Heart left ventricle (tissue), 16 donors: ENCODE data around the gene TNFRSF1B. TPM values are rescaled to one million over a fixed set of nuclear protein-coding genes. Genes with fewer than 3 reads are reported as not detected.
A peak's percentile ranks its signal among the peaks of the same experiment; 100 is the strongest.

Experiments
- ATAC-seq, 4 donors: fragments of 200-7000 bp; cut with Tn5 transposase; one replicate each; pipeline ENCODE4 v1.9.1; 2020 to 2022; ENCODE audit warnings: moderate library complexity in 4 of 4, mild to moderate bottlenecking in 3 of 4, moderate number of reproducible peaks in 1 of 4
- DNase-seq, 5 donors: peaks; one replicate each; pipeline ENCODE4 v3.0.0-alpha.2; 2020
- H3K27ac ChIP-seq, 12 donors: fragments of 200-600 bp; sonication (generic) in 4 of 12; one replicate each; pipeline versions ENCODE4 v1.5.0 to v1.8.0; 2016 to 2022; ENCODE audit warnings: mild to moderate bottlenecking in 2 of 12
- H3K27me3 ChIP-seq, 9 donors: fragments of 200-600 bp; sonication (generic) in 2 of 9; one replicate each; pipeline versions ENCODE4 v1.5.1 to v1.8.0; 2016 to 2022; ENCODE audit warnings: mild to moderate bottlenecking in 3 of 9
- H3K36me3 ChIP-seq, 9 donors: fragments of 200-600 bp; sonication (generic) in 2 of 9; one replicate each; pipeline versions ENCODE4 v1.5.0 to v1.8.0; 2018 to 2022; ENCODE audit warnings: mild to moderate bottlenecking in 2 of 9
- H3K4me1 ChIP-seq, 12 donors: fragments of 200-600 bp; sonication (generic) in 4 of 12; one replicate each; pipeline versions ENCODE4 v1.5.0 to v1.8.0; 2016 to 2022; ENCODE audit warnings: mild to moderate bottlenecking in 3 of 12
- H3K4me3 ChIP-seq, 12 donors: fragments of 200-600 bp; sonication (generic) in 4 of 12; one replicate each; pipeline versions ENCODE4 v1.5.0 to v1.8.0; 2017 to 2022; ENCODE audit warnings: mild to moderate bottlenecking in 9 of 12, moderate library complexity in 4 of 12
- H3K9me3 ChIP-seq, 12 donors: fragments of 200-600 bp; sonication (generic) in 4 of 12; one replicate each; pipeline versions ENCODE4 v1.5.0 to v1.8.0; 2016 to 2022; ENCODE audit warnings: mild to moderate bottlenecking in 1 of 12
- CTCF ChIP-seq, 12 donors: fragments of 200-600 bp; sonication (generic) in 4 of 12; IDR thresholded peaks; one replicate each; pipeline versions ENCODE4 v1.5.0 to v1.8.0; 2018 to 2022; ENCODE audit warnings: antibody characterized with exemption in 12 of 12, mild to moderate bottlenecking in 5 of 12
- POLR2A ChIP-seq, 2 donors: fragments of 450-650 bp; IDR thresholded peaks; one replicate each; pipeline ENCODE4 v1.6.1; 2017; ENCODE audit warnings: antibody characterized with exemption in 2 of 2, mild to moderate bottlenecking in 2 of 2, moderate library complexity in 2 of 2
- WGBS, 4 donors: extraction: QIAGEN DNeasy Blood & Tissue Kit in 2 of 4; methylation state at CpG; one replicate each; pipeline versions ENCODE4 v1.1.5 to v1.1.7; 2013 to 2018; 5-methylcytosine and 5-hydroxymethylcytosine counted together
- intact Hi-C, 10 donors: fragments of 100-400 bp; cut with DNase I; formaldehyde crosslinking; loops; one replicate each; pipeline versions ENCODE4 v1.11.1 to v1.14.2; 2022
- polyA plus RNA-seq, 2 donors: library from polyadenylated mRNA; stranded (reverse); fragments of 200-250 nt; gene quantifications; one replicate each; pipeline ENCODE4 v1.2.3, GENCODE V29; 2013
- total RNA-seq, 9 donors: library from RNA; depleted of rRNA in 2 of 9; stranded (reverse); fragments of >200 nt in 2 of 9; fragmentation: NEBNext Ultra II Directional in 3 of 9; extraction: Animal tissue kit (Norgen Biotek cat#: 25700) in 3 of 9; gene quantifications; one replicate each; pipeline versions ENCODE4 v1.1.0 to v1.2.4, GENCODE V29; 2016 to 2023
- donor health status: ischemic (EF 13 %, LVEDD 7.1; RV severe dilation, severe dysfunction).
- donor health status: healthy with polysubstance abuse.
- donor health status: DM: no; HTN: yes; CAD: no.
- donor health status: DM: no; HTN: no; CAD: no.
- donor health status: ischemic (EF 25% LVEDD 6.9; RV normal size, moderate dysfunction).
- donor health status: ischemic (EF 25% LVEDD 5.7; RV mildly dilated, moderate dysfunction).
- donor health status: healthy.
- donor health status: DM: yes; HTN: yes; CAD: no.
- donor health status: ischemic (EF 35%, LVEDD 5.7; RV mildly dilated, moderate dysfunction).
- donor health status: nonischemic (EF 11% LVEDD 7.7; RV severe dilation, severe dysfunction).
- donor health status: DM: yes; HTN: yes; CAD: no.
- donor health status: PGD.
- donor health status: ischemic (EF 29% LVEDD 5.4; RV normal size, mild dysfunction).
- donor health status: nonischemic (EF 23%, LVEDD 6.1; RV moderate dilation, normal function).

Gene TNFRSF1B
- total and polyA plus RNA-seq, 11 donors, result 8.6 to 71.0 (median 14.9) TPM

DNA sequence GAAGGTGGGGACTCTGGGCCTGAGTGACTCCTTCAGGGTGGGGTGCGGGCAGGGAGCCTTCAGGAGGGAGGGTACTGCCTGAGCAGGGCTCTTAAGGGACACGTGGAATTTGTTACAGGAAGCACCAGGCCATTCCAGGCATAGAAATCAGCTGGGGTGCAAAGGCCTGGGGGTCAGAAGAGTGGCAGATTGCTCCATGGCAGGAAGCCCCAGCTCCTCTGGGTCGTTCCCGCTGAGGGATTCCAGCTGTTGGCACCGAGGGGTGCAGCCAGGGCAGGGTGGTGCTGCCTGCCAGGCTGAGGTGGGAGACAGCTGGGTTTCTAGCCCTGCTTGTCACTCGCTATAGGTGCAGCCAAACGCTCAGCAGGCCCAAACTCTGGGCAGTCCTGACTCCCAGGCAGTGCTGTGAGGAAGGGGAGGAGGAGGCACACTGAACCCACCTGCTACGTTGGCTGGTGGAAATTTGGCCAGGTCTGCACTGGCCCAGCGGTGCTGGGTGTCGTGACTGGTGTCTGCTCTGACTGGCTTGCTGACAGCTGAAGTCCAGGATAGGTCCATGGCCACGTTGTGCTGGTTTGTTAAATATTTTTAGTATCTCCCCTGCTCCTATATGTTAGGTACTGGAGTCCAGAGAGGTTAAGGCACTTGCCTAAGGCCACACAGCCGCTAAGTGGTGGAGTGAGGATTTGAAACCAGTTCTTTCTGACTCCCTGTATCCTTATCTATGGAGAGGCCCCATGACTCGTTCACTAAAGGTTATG lies 19.3 kb downstream of the TNFRSF1B start:
- no peak for DNase-seq
- peak in 3 of 4 donors; percentile 14 to 22 (median 19) for ATAC-seq
- Histone ChIP-seq H3K9me3 (no peaks in the 10 kb centered on the region), H3K4me1 (peaks cover 6 to 88% (median 48%) of the 10 kb centered on the region in 12 donors), H3K36me3 (peaks cover 0 to 42% (median 5%) of the 10 kb centered on the region in 9 donors), H3K27ac (peak overlapping the region; percentile 56 to 96 (median 92)), H3K4me3 (peak overlapping the region in 4 of 12 donors; percentile 1 to 47 (median 23)), H3K27me3 (no peaks in the 10 kb centered on the region)
- TF ChIP-seq CTCF (IDR thresholded peaks at IDR 0.05), result no peak
- TF ChIP-seq POLR2A (IDR thresholded peaks at IDR 0.05), result no peak
- intact Hi-C loops, result loop anchor here in 3 of 10 donors (2.0 to 10.0 kb wide), 3 partner anchors 19 to 51 kb away; partner anchors contain the start of gene TNFRSF1B (in 1 of the 3)
- 32 to 59% (median 40%) methylated on average over 4 to 13 of the region's 13 CpGs for WGBS, 4 donors

- WGBS, 4 donors, result 42 to 79% (median 66%) methylated on average over 2 to 4 of the region's 4 CpGs
- ATAC-seq (no peak), DNase-seq (no peak)
- peaks cover 6 to 83% (median 48%) of the 10 kb centered on the region in 12 donors for H3K4me1 ChIP-seq
- intact Hi-C loops, result loop anchor here in 2 of 10 donors (5.0 to 10.0 kb wide), 2 partner anchors 39 to 52 kb away; no protein-coding TSS in a partner anchor
- H3K27ac ChIP-seq, result peak overlapping the region in 8 of 12 donors; percentile 3 to 96 (median 93)
- peaks cover 0 to 47% (median 8%) of the 10 kb centered on the region in 9 donors for H3K36me3 ChIP-seq
- no peak for TF ChIP-seq CTCF (IDR thresholded peaks at IDR 0.05)
- no peak overlapping the region for H3K4me3 ChIP-seq
- H3K9me3 ChIP-seq, result no peaks in the 10 kb centered on the region
- H3K27me3 ChIP-seq, result no peaks in the 10 kb centered on the region
These were observed 19.8 kb downstream of the TNFRSF1B start for GRCh38 chr1:12186679-12186985.

DNA sequence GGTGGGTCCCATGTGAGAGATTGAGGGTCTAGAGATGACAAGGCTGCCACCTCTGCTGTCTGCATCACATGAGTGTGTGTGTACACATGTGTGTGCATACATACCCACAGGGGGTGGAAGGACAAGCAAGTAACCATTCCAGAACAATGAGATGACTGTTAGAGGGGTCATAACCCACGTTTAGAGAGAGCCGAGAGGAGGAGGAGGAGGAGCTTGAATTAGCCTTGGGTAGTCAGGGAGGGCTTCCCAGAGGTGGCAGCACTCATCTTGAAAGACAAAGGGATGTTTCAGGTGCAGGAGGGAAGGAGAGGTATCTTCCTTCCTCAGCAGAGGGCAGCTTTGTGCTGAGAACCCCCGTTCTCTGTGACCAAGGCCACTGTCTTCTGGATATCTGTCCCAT lies 21.3 kb downstream of the TNFRSF1B start:
- 54 to 71% (median 57%) methylated on average over 3 of the region's 3 CpGs for WGBS, 4 donors
- intact Hi-C loops, result loop anchor here in 2 of 10 donors (5.0 to 10.0 kb wide), 2 partner anchors 41 to 53 kb away; no protein-coding TSS in a partner anchor

More for the DNA sequence above, 21.3 kb downstream of the TNFRSF1B start:
- Histone ChIP-seq H3K27me3 (no peaks in the 10 kb centered on the region), H3K36me3 (peaks cover 0 to 54% (median 21%) of the 10 kb centered on the region in 9 donors), H3K4me3 (no peak overlapping the region), H3K27ac (no peak overlapping the region), H3K9me3 (no peaks in the 10 kb centered on the region), H3K4me1 (peaks cover 6 to 75% (median 45%) of the 10 kb centered on the region in 12 donors)
- ATAC-seq, result no peak
- no peak for DNase-seq
- TF ChIP-seq POLR2A (IDR thresholded peaks at IDR 0.05), result no peak
- TF ChIP-seq CTCF (IDR thresholded peaks at IDR 0.05), result no peak
